Testis (tissue), 3 donors: Measurements from ENCODE around the gene ZBTB21. TPM values are rescaled to one million over a fixed set of nuclear protein-coding genes. Genes with fewer than 3 reads are reported as not detected.

Source experiments
- DNase-seq: peaks from one replicate; pipeline ENCODE4 v3.0.0-alpha.2; 2019
- H3K27ac ChIP-seq, 2 donors: fragments of 200-600 bp; sonication (generic); one replicate each; pipeline ENCODE4 v1.5.1; 2019
- H3K27me3 ChIP-seq: fragments of 200-600 bp; sonication (generic); one replicate; pipeline ENCODE4 v1.5.1; 2019
- H3K36me3 ChIP-seq: fragments of 200-600 bp; sonication (generic); one replicate; pipeline ENCODE4 v1.5.1; 2017; ENCODE audit warnings: low read depth; ENCODE audit errors: missing control alignments
- H3K4me1 ChIP-seq: fragments of 200-600 bp; sonication (generic); one replicate; pipeline ENCODE4 v1.5.1; 2019
- H3K4me3 ChIP-seq, 2 donors: fragments of 200-600 bp; sonication (generic); one replicate each; pipeline ENCODE4 v1.5.1; 2017 to 2019
- H3K9me3 ChIP-seq: fragments of 200-600 bp; sonication (generic); one replicate; pipeline ENCODE4 v1.5.1; 2017
- POLR2A ChIP-seq: fragments of 450-650 bp; IDR thresholded peaks from one replicate; pipeline ENCODE4 v1.6.1; 2017; ENCODE audit warnings: antibody characterized with exemption, mild to moderate bottlenecking, moderate library complexity
- WGBS, 2 donors: methylation state at CpG; one replicate each; pipeline ENCODE4 v1.1.5; 2018; 5-methylcytosine and 5-hydroxymethylcytosine counted together
- intact Hi-C: fragments of 100-400 bp; cut with DNase I; formaldehyde crosslinking; loops from one replicate; pipeline ENCODE4 v1.15.1; 2023; ENCODE audit warnings: low total_unique reads
- polyA plus RNA-seq: library from polyadenylated mRNA; stranded (reverse); fragments of 350-450 nt; fragmentation: Illumina TruSeq; extraction: RNeasy Lipid Tissue Mini Kit (QIAGEN cat#74804); gene quantifications from one replicate; pipeline ENCODE4 v1.2.3, GENCODE V29; 2014; ENCODE audit warnings: low read depth, low replicate concordance; ENCODE audit not compliant: insufficient read depth
- total RNA-seq, 2 donors: library from RNA; depleted of rRNA; stranded (reverse); fragments of >200 nt; gene quantifications; one replicate each; pipeline ENCODE4 v1.2.3, GENCODE V29; 2016
- TF ChIP-seq, protein P1 (sequence below), 3 experiments: fragments of 450-650 bp in 2 of 3; fragments of 200-600 bp in 1 of 3; sonication (generic) in 1 of 3; IDR thresholded peaks; one replicate each; pipeline ENCODE4 v1.5.1; 2016 to 2019; ENCODE audit warnings: antibody characterized with exemption in 3 of 3, mild to moderate bottlenecking in 2 of 3, moderate library complexity in 1 of 3

ZBTB21 gene
- total and polyA plus RNA-seq, 3 donors from 2014 or later: 18.1 to 30.9 (median 26.3) TPM

DNA sequence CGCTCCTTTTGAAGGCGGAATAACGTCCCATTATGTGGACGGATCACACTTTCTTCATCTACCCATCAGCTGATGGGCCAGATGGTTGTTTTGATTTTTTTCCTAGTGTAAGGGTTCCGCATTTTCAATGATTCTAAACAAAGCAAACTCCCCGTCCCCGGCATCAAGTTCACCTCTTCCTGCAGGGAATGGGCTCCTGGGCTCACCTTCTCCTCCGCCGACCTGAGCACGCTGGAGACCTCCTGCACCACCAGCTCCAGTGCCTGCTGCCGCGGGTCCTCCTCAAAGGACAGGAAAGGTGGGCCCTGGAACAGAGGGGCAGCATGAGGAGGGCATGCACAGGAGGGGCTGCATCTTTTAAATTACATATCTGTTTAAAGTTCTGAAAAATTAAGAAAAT, 68.2 kb downstream of the ZBTB21 start:
- Histone ChIP-seq H3K4me3 (no peak overlapping the region), H3K4me1 (no peaks in the 10 kb centered on the region), H3K27me3 (no peaks in the 10 kb centered on the region), H3K9me3 (no peaks in the 10 kb centered on the region), H3K36me3 (no peaks in the 10 kb centered on the region), H3K27ac (no peak overlapping the region)
- WGBS, 2 donors: 87 to 92% methylated on average over 12 of the region's 12 CpGs
- no peak for DNase-seq
- TF ChIP-seq, protein P1, sequence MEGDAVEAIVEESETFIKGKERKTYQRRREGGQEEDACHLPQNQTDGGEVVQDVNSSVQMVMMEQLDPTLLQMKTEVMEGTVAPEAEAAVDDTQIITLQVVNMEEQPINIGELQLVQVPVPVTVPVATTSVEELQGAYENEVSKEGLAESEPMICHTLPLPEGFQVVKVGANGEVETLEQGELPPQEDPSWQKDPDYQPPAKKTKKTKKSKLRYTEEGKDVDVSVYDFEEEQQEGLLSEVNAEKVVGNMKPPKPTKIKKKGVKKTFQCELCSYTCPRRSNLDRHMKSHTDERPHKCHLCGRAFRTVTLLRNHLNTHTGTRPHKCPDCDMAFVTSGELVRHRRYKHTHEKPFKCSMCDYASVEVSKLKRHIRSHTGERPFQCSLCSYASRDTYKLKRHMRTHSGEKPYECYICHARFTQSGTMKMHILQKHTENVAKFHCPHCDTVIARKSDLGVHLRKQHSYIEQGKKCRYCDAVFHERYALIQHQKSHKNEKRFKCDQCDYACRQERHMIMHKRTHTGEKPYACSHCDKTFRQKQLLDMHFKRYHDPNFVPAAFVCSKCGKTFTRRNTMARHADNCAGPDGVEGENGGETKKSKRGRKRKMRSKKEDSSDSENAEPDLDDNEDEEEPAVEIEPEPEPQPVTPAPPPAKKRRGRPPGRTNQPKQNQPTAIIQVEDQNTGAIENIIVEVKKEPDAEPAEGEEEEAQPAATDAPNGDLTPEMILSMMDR (IDR thresholded peaks at IDR 0.05): no peak
- no peak for TF ChIP-seq POLR2A
- intact Hi-C loops: no loop called here

DNA sequence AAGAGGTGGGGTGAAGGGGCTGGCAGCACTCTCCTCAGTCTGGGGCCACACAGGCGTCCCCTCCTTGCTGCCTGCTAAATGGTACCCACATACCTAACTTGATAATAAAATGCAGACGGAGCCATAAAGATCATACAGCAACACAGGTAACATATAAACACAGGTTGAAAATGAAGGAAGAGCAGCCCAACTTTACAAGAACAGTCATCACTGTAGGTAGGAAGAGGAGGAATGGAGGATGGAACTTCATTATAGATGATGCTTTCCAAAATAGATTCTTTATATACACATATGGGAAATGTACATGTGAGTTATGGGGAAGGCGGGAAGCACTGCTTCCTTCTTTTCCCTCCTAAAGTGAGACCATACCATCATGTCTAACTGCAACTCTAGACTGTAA, 69.7 kb downstream of the ZBTB21 start:
- Histone ChIP-seq H3K27me3 (no peaks in the 10 kb centered on the region), H3K4me1 (no peaks in the 10 kb centered on the region), H3K9me3 (no peaks in the 10 kb centered on the region), H3K4me3 (no peak overlapping the region), H3K36me3 (no peaks in the 10 kb centered on the region), H3K27ac (no peak overlapping the region)
- intact Hi-C loops: no loop called here
- no peak for DNase-seq
- WGBS, 2 donors: 85 to 91% methylated on average over 3 of the region's 3 CpGs
- TF ChIP-seq, protein P1 (IDR thresholded peaks at IDR 0.05): no peak
- no peak for TF ChIP-seq POLR2A

DNA sequence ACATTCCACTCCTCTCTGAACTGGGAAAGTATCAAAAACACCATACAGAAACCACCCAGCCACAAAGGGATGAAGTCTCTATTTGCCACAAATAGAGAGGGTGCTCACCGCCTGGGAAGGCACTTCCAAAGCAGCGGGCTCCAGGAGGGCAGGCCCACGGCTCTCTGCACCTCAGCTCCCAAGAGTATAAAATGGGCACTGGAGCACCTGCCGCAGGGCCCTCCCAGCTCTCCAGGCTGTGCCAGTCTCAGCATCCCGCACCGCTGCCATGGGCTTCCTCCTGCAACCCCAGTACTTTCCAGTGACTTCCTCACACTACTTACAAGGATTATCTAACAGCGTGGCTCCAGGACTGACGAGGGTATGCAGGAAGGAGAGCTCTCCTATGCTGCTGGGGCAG, 70.8 kb downstream of the ZBTB21 start:
- Histone ChIP-seq H3K36me3 (no peaks in the 10 kb centered on the region), H3K4me1 (no peaks in the 10 kb centered on the region), H3K9me3 (no peaks in the 10 kb centered on the region), H3K4me3 (no peak overlapping the region), H3K27me3 (no peaks in the 10 kb centered on the region), H3K27ac (no peak overlapping the region)
- whole genome bisulfite sequencing, 2 donors: 95% methylated on average over 8 of the region's 8 CpGs; no CpG with 5 or more reads in 1 of the 2 donors
- DNase-seq: no peak
- intact Hi-C loops: no loop called here
- no peak for TF ChIP-seq POLR2A
- TF ChIP-seq, protein P1 (IDR thresholded peaks at IDR 0.05): no peak

Other genes starting within 250 kb of the ZBTB21 start
- 10 to 100 TPM in 1 of 2 donors, 1 to 10 TPM in 1; 5.9 to 10.2 TPM for gene RIPK4, start 243.3 kb downstream of the ZBTB21 start, total RNA-seq
- gene RIPK4, start 243.3 kb downstream of the ZBTB21 start, polyA plus RNA-seq: 3.9 TPM
- gene PRDM15, start 131.0 kb downstream of the ZBTB21 start, total RNA-seq: 10 to 100 TPM; 18.8 to 21.4 TPM
- 8.2 TPM for gene PRDM15, start 131.0 kb downstream of the ZBTB21 start, polyA plus RNA-seq
- 10 to 100 TPM; 13.2 to 17.4 TPM for gene C2CD2, start 56.3 kb downstream of the ZBTB21 start, total RNA-seq
- gene C2CD2, start 56.3 kb downstream of the ZBTB21 start, polyA plus RNA-seq: 8.6 TPM
- gene UMODL1, start 61.0 kb upstream of the ZBTB21 start, total RNA-seq: 1 to 10 TPM; 1.7 to 7.8 TPM
- 6.8 TPM for gene UMODL1, start 61.0 kb upstream of the ZBTB21 start, polyA plus RNA-seq
- gene ABCG1, start 208.8 kb upstream of the ZBTB21 start, total RNA-seq: 1 to 10 TPM; 4.6 to 5.9 TPM
- gene ABCG1, start 208.8 kb upstream of the ZBTB21 start, polyA plus RNA-seq: 5.1 TPM